ENCODE results near the gene TBC1D9B.

TBC1D9B gene

DNA sequence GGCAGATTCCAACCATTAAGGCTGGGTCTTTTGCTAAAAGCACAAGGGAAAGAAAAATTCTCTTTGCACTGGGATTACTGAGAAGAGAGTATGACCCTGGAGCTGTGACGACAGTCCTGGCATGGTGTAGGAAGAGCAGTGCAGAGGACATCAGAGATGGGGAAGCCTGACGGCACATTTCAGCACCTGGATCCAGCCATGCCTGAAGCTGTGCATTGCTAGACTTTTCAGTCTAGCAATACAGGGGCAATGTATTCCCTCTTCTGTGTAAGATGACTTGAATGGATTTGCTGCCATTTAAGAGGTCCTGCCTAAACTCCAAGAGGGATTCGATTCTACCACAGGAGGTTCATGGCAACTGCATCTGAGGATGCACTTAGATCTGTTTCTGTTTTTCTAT, 36.7 kb downstream of the TBC1D9B start:
- TF ChIP-seq, protein P1, sequence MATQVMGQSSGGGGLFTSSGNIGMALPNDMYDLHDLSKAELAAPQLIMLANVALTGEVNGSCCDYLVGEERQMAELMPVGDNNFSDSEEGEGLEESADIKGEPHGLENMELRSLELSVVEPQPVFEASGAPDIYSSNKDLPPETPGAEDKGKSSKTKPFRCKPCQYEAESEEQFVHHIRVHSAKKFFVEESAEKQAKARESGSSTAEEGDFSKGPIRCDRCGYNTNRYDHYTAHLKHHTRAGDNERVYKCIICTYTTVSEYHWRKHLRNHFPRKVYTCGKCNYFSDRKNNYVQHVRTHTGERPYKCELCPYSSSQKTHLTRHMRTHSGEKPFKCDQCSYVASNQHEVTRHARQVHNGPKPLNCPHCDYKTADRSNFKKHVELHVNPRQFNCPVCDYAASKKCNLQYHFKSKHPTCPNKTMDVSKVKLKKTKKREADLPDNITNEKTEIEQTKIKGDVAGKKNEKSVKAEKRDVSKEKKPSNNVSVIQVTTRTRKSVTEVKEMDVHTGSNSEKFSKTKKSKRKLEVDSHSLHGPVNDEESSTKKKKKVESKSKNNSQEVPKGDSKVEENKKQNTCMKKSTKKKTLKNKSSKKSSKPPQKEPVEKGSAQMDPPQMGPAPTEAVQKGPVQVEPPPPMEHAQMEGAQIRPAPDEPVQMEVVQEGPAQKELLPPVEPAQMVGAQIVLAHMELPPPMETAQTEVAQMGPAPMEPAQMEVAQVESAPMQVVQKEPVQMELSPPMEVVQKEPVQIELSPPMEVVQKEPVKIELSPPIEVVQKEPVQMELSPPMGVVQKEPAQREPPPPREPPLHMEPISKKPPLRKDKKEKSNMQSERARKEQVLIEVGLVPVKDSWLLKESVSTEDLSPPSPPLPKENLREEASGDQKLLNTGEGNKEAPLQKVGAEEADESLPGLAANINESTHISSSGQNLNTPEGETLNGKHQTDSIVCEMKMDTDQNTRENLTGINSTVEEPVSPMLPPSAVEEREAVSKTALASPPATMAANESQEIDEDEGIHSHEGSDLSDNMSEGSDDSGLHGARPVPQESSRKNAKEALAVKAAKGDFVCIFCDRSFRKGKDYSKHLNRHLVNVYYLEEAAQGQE (IDR thresholded peaks at IDR 0.05; ENCODE audit: low read depth) = no peak
- no peak for TF ChIP-seq ZBTB7A (IDR thresholded peaks at IDR 0.05; ENCODE audit: low read depth)
- TF ChIP-seq RAD21 (IDR thresholded peaks at IDR 0.05; ENCODE audit: low read depth) = no peak
- TF ChIP-seq TEAD4 (IDR thresholded peaks at IDR 0.05) = no peak
- TF ChIP-seq, protein P2, sequence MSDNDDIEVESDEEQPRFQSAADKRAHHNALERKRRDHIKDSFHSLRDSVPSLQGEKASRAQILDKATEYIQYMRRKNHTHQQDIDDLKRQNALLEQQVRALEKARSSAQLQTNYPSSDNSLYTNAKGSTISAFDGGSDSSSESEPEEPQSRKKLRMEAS (IDR thresholded peaks at IDR 0.05) = no peak
- TF ChIP-seq CEBPB (IDR thresholded peaks at IDR 0.05) = no peak
- TF ChIP-seq YY1 (IDR thresholded peaks at IDR 0.05; ENCODE audit: low read depth) = no peak
- TF ChIP-seq EP300 (IDR thresholded peaks at IDR 0.05; ENCODE audit: borderline replicate concordance) = no peak
- no peak for TF ChIP-seq TCF12 (IDR thresholded peaks at IDR 0.05; ENCODE audit: low read depth)
- no peak for TF ChIP-seq TAF1 (IDR thresholded peaks at IDR 0.05; ENCODE audit: low read depth)
- no peak for TF ChIP-seq FOXM1 (IDR thresholded peaks at IDR 0.05; ENCODE audit: borderline replicate concordance, low read depth)
- no peak for TF ChIP-seq EGR1 (IDR thresholded peaks at IDR 0.05)
- TF ChIP-seq, protein P3, sequence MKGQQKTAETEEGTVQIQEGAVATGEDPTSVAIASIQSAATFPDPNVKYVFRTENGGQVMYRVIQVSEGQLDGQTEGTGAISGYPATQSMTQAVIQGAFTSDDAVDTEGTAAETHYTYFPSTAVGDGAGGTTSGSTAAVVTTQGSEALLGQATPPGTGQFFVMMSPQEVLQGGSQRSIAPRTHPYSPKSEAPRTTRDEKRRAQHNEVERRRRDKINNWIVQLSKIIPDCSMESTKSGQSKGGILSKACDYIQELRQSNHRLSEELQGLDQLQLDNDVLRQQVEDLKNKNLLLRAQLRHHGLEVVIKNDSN (IDR thresholded peaks at IDR 0.05) = no peak

DNA sequence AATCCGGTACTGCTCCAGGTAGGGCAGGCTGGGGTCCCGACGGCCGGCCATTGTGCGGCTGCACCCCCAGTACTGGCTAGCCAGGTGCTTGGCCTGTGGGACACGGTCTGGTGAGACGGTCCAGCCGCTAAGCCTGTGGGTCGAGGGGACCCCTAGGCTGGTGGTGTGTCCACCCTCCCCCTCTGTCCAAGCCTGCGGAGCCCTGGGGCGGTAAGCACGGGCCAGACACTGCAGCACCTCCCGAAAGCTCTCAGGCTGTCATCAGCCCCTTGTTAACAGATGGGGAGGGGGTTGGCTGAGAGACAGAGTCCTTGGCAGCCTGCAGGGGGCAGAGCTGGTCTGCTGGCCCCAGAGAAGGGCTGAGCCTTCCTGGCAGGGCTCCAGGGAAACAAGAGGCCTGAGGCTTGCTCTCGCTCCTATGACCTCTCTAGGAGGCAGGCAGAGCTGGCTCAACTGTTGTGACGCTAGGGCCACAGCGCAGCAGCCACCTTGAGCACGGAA, 37.2 kb downstream of the TBC1D9B start:
- TF ChIP-seq, protein P1 (IDR thresholded peaks at IDR 0.05; ENCODE audit: low read depth) = no peak
- no peak for TF ChIP-seq EGR1 (IDR thresholded peaks at IDR 0.05)
- TF ChIP-seq RAD21 (IDR thresholded peaks at IDR 0.05; ENCODE audit: low read depth) = no peak
- TF ChIP-seq YY1 (IDR thresholded peaks at IDR 0.05; ENCODE audit: low read depth) = no peak
- TF ChIP-seq EP300 (IDR thresholded peaks at IDR 0.05; ENCODE audit: borderline replicate concordance) = no peak
- TF ChIP-seq NFIC (IDR thresholded peaks at IDR 0.05) = no peak
- no peak for TF ChIP-seq TEAD4 (IDR thresholded peaks at IDR 0.05)
- no peak for TF ChIP-seq FOXM1 (IDR thresholded peaks at IDR 0.05; ENCODE audit: borderline replicate concordance, low read depth)

DNA sequence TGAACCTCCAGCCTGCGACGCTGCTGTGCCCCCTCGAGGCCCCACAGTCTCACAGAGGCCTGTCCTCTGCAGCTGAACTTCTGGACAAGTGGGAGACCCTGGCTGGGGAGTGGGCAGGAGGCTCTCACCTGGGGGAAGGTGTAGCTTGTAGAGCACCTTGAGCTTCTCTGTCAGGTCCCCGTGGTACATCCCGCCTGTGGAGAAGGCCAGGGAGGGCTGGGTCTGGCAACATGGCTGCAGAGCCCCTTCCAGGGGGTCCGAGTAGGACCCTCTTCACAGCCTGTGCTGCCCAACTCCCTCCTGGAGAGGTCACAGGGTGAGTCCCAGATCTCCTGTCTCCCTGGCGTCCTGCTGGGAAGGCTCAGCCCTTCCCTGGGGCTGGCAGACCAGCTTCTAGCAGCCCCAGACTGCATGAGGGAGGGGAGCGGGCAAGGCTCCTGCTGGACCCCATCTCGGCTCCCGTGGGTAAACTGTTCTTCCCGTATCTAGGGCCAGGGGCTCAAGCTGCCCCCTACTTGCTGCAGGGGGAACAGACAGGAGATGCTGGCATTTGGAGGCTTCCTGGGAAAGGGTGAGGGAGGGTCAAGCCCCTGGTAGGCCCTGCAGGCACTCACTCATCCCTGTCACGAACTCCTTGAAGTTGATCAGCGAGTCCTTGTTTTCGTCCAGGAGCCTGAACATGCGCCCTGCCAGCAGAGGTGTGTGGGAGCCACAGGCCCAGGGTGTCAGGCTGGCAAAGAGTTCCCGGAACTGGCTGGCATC, 37.9 kb downstream of the TBC1D9B start:
- TF ChIP-seq TCF12 (IDR thresholded peaks at IDR 0.05; ENCODE audit: low read depth) (no peak), CEBPB (IDR thresholded peaks at IDR 0.05) (no peak)

DNA sequence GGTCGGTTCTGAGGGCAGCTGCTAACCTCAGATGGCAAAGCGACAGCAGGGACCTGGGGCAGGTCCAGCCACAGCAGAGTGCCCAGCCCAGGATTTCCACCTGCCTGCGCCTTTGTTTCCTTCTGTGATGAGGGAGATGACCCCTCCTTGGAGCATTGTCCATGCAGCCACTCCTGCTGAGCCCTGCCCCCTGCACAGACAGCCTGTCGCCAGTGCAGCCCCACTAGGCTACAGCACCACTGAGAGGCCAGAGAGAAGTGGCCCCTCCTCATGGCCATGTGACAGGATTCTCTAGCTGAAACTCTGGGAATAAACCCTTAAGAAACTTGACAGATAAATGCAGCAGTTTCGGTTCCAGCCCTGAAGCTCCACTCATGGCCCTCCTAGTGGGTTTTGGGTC, 38.6 kb downstream of the TBC1D9B start:
- no peak for TF ChIP-seq YY1 (IDR thresholded peaks at IDR 0.05; ENCODE audit: low read depth)
- no peak for TF ChIP-seq TCF12 (IDR thresholded peaks at IDR 0.05; ENCODE audit: low read depth)
- no peak for TF ChIP-seq RAD21 (IDR thresholded peaks at IDR 0.05; ENCODE audit: low read depth)
- TF ChIP-seq, protein P1 (IDR thresholded peaks at IDR 0.05; ENCODE audit: low read depth) = no peak
- TF ChIP-seq, protein P3 (IDR thresholded peaks at IDR 0.05) = no peak
- TF ChIP-seq EP300 (IDR thresholded peaks at IDR 0.05; ENCODE audit: borderline replicate concordance) = no peak
- TF ChIP-seq TEAD4 (IDR thresholded peaks at IDR 0.05) = no peak
- TF ChIP-seq EGR1 (IDR thresholded peaks at IDR 0.05) = no peak

- no peak for TF ChIP-seq EGR1 (IDR thresholded peaks at IDR 0.05)
- TF ChIP-seq, protein P3 (IDR thresholded peaks at IDR 0.05) = no peak
- no peak for TF ChIP-seq EP300 (IDR thresholded peaks at IDR 0.05; ENCODE audit: borderline replicate concordance)
- TF ChIP-seq FOXM1 (IDR thresholded peaks at IDR 0.05; ENCODE audit: borderline replicate concordance, low read depth) = no peak
- no peak for TF ChIP-seq RAD21 (IDR thresholded peaks at IDR 0.05; ENCODE audit: low read depth)
- TF ChIP-seq, protein P2 (IDR thresholded peaks at IDR 0.05) = no peak
- no peak for TF ChIP-seq ZBTB7A (IDR thresholded peaks at IDR 0.05; ENCODE audit: low read depth)
- no peak for TF ChIP-seq CREB1 (IDR thresholded peaks at IDR 0.05; ENCODE audit: low read depth)
- TF ChIP-seq, protein P1 (IDR thresholded peaks at IDR 0.05; ENCODE audit: low read depth) = no peak
- TF ChIP-seq TCF12 (IDR thresholded peaks at IDR 0.05; ENCODE audit: low read depth) = no peak
- TF ChIP-seq CEBPB (IDR thresholded peaks at IDR 0.05) = no peak
- no peak for TF ChIP-seq TEAD4 (IDR thresholded peaks at IDR 0.05)
- no peak for TF ChIP-seq TAF1 (IDR thresholded peaks at IDR 0.05; ENCODE audit: low read depth)
- no peak for TF ChIP-seq NFIC (IDR thresholded peaks at IDR 0.05)
- no peak for TF ChIP-seq YY1 (IDR thresholded peaks at IDR 0.05; ENCODE audit: low read depth)
Measured at GRCh38 chr5:179868541-179868940, 39.2 kb downstream of the TBC1D9B start.
